Skeletal muscle satellite cell (primary cell): Measurements from ENCODE around the gene DISC1.

Experiments used
- H3K27me3 ChIP-seq: 2 replicates; pipeline ENCODE4 v1.7.0; 2013; ENCODE audit warnings: low read length; ENCODE audit not compliant: control insufficient read depth, insufficient read depth
- H3K36me3 ChIP-seq: 2 replicates; pipeline ENCODE4 v1.7.0; 2013; ENCODE audit warnings: mild to moderate bottlenecking, control low read depth, low read length; ENCODE audit not compliant: insufficient read depth
- H3K4me1 ChIP-seq: 2 replicates; pipeline ENCODE4 v1.7.0; 2013; ENCODE audit warnings: low read length; ENCODE audit not compliant: control insufficient read depth, insufficient read depth
- H3K4me2 ChIP-seq: 2 replicates; pipeline ENCODE4 v1.7.0; 2013; ENCODE audit warnings: mild to moderate bottlenecking, low read length
- H3K4me3 ChIP-seq: 2 replicates; pipeline ENCODE4 v1.7.0; 2013; ENCODE audit warnings: low read length
- H3K9ac ChIP-seq: 2 replicates; pipeline ENCODE4 v1.7.0; 2013; ENCODE audit warnings: mild to moderate bottlenecking, low read depth, low read length, moderate library complexity
- H3K9me3 ChIP-seq: replicated peaks from 2 replicates; pipeline ENCODE4 v1.7.0; 2013; ENCODE audit warnings: mild to moderate bottlenecking, control low read depth, low read length

DISC1 gene

DNA sequence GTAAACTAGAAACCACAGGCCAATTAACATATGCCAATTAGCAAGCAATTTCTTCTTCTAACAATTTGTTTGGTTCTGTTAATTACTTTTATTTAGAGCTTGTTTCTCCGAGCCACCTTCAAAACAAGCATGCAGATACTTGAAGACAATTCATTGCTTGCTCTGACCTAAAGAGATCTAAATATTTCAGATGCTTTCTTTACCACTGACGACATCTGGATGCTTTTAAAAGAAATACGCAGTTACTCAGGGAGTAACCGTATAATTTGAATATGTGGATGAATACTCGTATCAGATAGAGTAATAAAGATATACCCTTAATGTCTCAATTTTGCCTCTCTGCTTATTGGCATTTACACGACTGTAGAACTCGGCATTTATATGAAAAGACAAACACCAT is 390.0 kb downstream of the DISC1 start:
- H3K27me3 ChIP-seq: no peaks in the 10 kb centered on the region
- no peaks in the 10 kb centered on the region for H3K36me3 ChIP-seq
- H3K4me3 ChIP-seq: no peak overlapping the region
- H3K9ac ChIP-seq: no peak overlapping the region
- no peak overlapping the region for H3K4me2 ChIP-seq
- H3K9me3 ChIP-seq: no peaks in the 10 kb centered on the region
- H3K4me1 ChIP-seq: peaks cover 12% of the 10 kb centered on the region

DNA sequence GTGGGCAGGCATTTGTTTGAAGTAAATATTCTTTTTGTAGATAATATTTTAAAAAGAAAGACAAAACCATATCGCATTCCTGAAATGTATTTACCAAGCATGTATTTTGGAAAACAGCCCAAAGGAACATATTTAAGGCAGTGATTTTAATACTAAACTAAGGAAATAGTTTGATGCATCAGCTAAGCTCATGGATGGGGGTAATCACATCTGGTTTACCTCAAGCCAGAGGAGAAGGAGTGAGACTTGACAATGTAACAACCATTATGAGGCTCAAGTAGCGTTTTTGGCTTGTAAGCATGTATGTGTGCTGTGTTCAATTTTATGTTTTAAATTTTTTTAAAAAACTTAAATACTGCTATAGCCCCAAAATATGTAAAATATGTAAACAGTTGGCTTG is 390.5 kb downstream of the DISC1 start:
- no peaks in the 10 kb centered on the region for H3K27me3 ChIP-seq
- no peak overlapping the region for H3K4me3 ChIP-seq
- H3K9me3 ChIP-seq: no peaks in the 10 kb centered on the region
- no peaks in the 10 kb centered on the region for H3K36me3 ChIP-seq
- no peak overlapping the region for H3K9ac ChIP-seq
- H3K4me2 ChIP-seq: no peak overlapping the region
- peaks cover 12% of the 10 kb centered on the region for H3K4me1 ChIP-seq

DNA sequence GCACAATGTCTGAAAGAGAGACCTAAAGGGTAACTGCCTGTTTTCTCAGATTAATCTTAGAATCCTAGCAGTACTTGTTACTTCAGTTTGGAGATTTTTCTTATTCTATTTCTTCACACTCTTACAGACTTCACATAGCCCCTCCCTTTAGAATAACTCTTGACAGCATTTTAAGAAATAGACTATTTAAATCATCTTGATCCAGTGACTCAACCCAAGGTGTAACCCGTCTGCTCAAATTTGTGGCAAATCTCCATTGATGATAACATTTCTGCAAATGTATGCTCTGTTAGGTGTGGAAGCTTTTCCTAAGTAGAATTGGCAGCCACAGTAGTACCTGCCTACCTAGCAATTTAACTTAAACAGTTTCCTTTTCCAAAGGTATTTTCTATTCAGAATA is 391.2 kb downstream of the DISC1 start:
- no peaks in the 10 kb centered on the region for H3K36me3 ChIP-seq
- H3K9me3 ChIP-seq: no peaks in the 10 kb centered on the region
- no peaks in the 10 kb centered on the region for H3K27me3 ChIP-seq
- no peak overlapping the region for H3K4me3 ChIP-seq
- H3K9ac ChIP-seq: no peak overlapping the region
- H3K4me2 ChIP-seq: no peak overlapping the region
- peaks cover 7% of the 10 kb centered on the region for H3K4me1 ChIP-seq

DNA sequence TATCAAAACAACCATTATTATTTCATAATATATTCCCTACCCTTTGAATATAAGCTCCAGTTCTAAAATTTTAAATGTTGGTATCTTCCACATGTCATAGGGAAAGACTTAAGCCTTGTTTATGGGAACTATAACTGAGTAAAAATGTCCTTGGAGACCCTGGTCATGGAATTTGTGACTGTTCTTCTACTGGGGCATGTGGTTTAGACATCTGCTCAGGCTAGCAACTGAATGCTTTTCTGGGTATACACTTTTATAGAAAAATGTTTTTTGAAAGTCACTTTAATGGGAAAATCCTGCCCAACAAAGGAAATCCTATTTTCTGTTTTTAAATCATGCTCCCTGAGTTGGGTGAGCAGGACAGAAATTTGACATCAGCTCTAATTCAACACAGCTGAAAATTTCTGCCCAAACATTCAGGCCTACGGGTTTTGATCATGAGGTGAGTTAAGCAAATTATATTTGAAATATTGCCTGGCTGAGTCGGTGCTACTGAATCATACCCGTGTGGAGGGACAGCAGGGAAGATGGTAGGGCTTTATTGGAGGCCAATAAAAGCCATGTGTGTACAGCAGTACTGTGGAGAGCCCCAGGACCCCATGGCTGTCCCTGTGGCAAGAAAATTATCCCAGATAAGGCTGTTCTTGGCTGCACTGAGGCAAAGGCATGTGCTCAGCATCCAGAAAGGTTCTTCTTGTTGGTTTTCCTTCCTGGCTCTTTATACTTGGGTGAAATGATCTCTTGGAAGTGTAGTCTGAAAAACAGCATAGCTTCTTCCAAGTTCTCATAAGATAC is 391.8 kb downstream of the DISC1 start:
- Histone ChIP-seq H3K27me3 (no peaks in the 10 kb centered on the region), H3K9me3 (no peaks in the 10 kb centered on the region), H3K4me1 (peaks cover under 1% of the 10 kb centered on the region), H3K9ac (no peak overlapping the region), H3K4me3 (no peak overlapping the region), H3K36me3 (no peaks in the 10 kb centered on the region), H3K4me2 (no peak overlapping the region)

DNA sequence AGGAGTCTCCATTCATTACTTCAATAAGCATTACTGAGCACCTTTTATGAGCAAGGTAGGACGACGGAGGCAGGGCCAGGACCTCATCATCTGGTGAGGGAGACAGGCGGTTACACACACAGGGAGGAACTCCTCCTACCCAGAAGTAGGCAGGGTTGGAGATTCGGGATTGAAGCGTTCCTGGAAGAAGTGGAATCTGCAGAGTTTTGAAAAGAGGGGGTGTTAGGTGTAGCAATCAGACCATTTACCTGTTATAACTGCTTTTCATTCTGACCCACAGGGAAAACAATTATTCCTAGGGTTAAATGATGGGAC is 392.4 kb downstream of the DISC1 start:
- Histone ChIP-seq H3K4me3 (no peak overlapping the region), H3K36me3 (no peaks in the 10 kb centered on the region), H3K4me1 (no peaks in the 10 kb centered on the region), H3K4me2 (no peak overlapping the region), H3K9ac (no peak overlapping the region), H3K9me3 (no peaks in the 10 kb centered on the region), H3K27me3 (no peaks in the 10 kb centered on the region)

DNA sequence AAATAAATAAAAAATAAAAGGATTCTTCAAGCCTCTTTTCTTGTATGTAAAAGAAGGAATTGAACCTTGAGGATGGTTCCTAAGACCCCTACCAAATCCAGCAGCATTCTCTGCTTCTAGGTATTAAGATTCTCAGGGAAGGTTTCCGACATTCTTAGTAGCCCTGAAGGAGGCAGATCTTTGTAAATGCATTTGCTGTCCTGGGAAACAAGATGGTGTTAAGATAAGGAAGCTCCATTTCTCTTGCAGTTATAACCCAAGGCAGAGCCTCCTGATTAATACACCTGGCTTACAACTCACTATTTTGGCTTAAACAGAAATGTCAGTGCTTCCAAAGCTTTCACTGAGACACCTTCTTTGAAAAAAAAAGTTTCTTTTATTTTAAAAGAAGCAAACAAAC is 393.8 kb downstream of the DISC1 start:
- Histone ChIP-seq H3K9me3 (no peaks in the 10 kb centered on the region), H3K27me3 (no peaks in the 10 kb centered on the region), H3K4me3 (no peak overlapping the region), H3K9ac (no peak overlapping the region), H3K4me1 (no peaks in the 10 kb centered on the region), H3K4me2 (no peak overlapping the region), H3K36me3 (no peaks in the 10 kb centered on the region)

DNA sequence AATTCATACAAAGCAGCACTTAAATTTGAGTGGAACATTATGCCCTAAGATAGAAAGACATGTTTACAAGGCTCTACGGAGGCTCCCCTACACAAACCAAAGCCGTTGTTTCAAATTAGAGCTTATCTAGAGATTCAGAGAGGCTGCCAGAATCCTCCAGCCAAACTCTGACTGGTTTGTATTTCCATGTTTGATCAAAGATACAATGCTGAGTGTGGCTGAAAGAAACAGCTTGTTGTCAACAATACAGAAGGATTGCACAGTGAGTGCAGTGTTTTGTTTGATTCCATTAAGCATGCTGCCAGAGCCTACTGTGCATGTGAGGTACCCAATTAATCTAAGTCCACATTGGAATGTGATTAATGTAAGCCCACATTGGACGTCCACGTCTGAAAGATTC is 402.7 kb downstream of the DISC1 start:
- Histone ChIP-seq H3K4me1 (no peaks in the 10 kb centered on the region), H3K27me3 (no peaks in the 10 kb centered on the region), H3K4me3 (no peak overlapping the region), H3K36me3 (no peaks in the 10 kb centered on the region), H3K4me2 (no peak overlapping the region), H3K9me3 (no peaks in the 10 kb centered on the region), H3K9ac (no peak overlapping the region)

DNA sequence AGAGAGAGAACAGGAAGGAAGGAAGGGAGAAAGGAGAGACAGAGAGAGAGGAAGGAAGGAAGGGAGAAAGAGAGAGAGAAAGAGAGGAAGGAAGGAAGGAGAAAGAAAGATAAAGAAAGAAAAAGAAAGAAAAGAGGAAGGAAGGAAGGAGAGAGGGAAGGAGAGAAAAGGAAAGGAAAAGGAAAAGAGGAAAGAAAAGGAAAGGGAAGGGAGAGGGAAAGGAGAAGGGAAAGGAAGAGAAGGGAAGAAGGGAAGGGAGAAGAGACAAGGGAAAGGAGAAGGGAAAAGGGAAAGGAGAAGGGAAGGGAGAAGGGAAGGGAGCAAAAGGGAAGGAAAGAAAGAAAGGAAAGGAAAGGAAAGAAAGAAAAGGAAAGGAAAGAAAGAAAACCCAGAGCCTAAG is 404.6 kb downstream of the DISC1 start:
- Histone ChIP-seq H3K4me3 (no peak overlapping the region), H3K36me3 (no peaks in the 10 kb centered on the region), H3K9ac (no peak overlapping the region), H3K4me2 (no peak overlapping the region), H3K27me3 (no peaks in the 10 kb centered on the region), H3K4me1 (no peaks in the 10 kb centered on the region), H3K9me3 (no peaks in the 10 kb centered on the region)

GRCh38 chr1:232033285-232033684 is 406.7 kb downstream of the DISC1 start:
- Histone ChIP-seq H3K4me3 (no peak overlapping the region), H3K27me3 (no peaks in the 10 kb centered on the region), H3K4me1 (no peaks in the 10 kb centered on the region), H3K36me3 (no peaks in the 10 kb centered on the region), H3K4me2 (no peak overlapping the region), H3K9ac (no peak overlapping the region), H3K9me3 (no peaks in the 10 kb centered on the region)

- Histone ChIP-seq H3K4me1 (no peaks in the 10 kb centered on the region), H3K9ac (no peak overlapping the region), H3K36me3 (no peaks in the 10 kb centered on the region), H3K4me2 (no peak overlapping the region), H3K27me3 (no peaks in the 10 kb centered on the region), H3K9me3 (no peaks in the 10 kb centered on the region), H3K4me3 (no peak overlapping the region)
Observed at GRCh38 chr1:232034556-232034955, 408.0 kb downstream of the DISC1 start.

DNA sequence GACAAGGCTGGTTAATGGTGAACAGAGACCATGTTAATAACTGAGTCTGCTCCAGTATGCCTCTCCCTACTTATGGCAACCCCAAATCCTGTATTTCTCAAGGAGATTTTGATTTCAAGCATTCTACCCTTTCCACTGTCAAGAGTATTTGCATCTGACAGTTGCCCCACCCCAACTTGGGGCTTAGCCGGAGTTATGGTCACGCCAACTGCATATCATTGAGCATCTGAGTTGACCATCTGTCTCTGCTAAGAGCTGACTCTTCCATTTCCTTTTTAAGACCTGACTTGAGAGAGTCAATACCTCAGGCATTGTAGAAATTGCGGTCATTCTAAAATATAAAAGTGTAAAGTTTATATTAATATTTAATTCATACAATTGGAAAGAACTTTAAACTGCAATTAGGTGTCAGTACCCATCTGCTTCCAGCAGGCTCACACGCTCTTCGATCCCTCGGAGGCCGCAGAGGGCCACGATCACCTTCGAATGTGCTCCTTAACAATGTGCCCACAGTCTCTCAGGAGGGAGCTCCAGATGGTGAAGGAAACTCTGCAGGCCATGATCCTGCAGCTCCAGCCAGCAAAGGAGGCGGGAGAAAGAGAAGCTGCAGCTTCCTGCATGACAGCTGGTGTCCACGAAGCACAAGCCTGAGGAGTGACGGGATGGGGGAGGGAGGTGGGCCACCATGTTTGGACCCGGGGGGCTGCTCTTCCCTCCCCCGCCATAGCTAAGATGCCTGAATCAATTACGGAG is 409.8 kb downstream of the DISC1 start:
- Histone ChIP-seq H3K36me3 (no peaks in the 10 kb centered on the region), H3K4me1 (no peaks in the 10 kb centered on the region), H3K9ac (no peak overlapping the region), H3K27me3 (no peaks in the 10 kb centered on the region), H3K4me2 (no peak overlapping the region), H3K9me3 (no peaks in the 10 kb centered on the region), H3K4me3 (no peak overlapping the region)
